Glutamatergic neuron (in vitro differentiated cells): Measurements from ENCODE around the gene PALLD. TPM values are rescaled to one million over a fixed set of nuclear protein-coding genes. Genes with fewer than 3 reads are reported as not detected.

Experiments
- DNase-seq: peaks from one replicate; pipeline ENCODE4 v3.0.0; 2022
- H3K27ac Mint-ChIP-seq: one replicate; pipeline ENCODE4 v1.8.0; 2020; ENCODE audit warnings: mild to moderate bottlenecking, mixed read lengths, inconsistent platforms; ENCODE audit not compliant: unreplicated experiment
- H3K27me3 Mint-ChIP-seq: one replicate; pipeline ENCODE4 v1.8.0; 2020; ENCODE audit warnings: mild to moderate bottlenecking, moderate library complexity, mixed read lengths, inconsistent platforms; ENCODE audit not compliant: unreplicated experiment
- H3K36me3 Mint-ChIP-seq: one replicate; pipeline ENCODE4 v1.8.0; 2020; ENCODE audit warnings: mild to moderate bottlenecking, mixed read lengths, inconsistent platforms; ENCODE audit not compliant: unreplicated experiment
- H3K4me1 Mint-ChIP-seq: one replicate; pipeline ENCODE4 v1.8.0; 2020; ENCODE audit warnings: mild to moderate bottlenecking, low read depth, mixed read lengths, inconsistent platforms; ENCODE audit not compliant: unreplicated experiment
- H3K4me3 Mint-ChIP-seq: one replicate; pipeline ENCODE4 v1.8.0; 2020; ENCODE audit warnings: mild to moderate bottlenecking, mixed read lengths, inconsistent platforms; ENCODE audit not compliant: unreplicated experiment
- H3K9me3 Mint-ChIP-seq: one replicate; pipeline ENCODE4 v1.8.0; 2020; ENCODE audit warnings: mild to moderate bottlenecking, moderate library complexity, mixed read lengths, inconsistent platforms; ENCODE audit not compliant: unreplicated experiment
- total RNA-seq: library from RNA; stranded (reverse); fragmentation: NEBNext Ultra II Directional; extraction: Animal tissue kit (Norgen Biotek cat#: 25700); gene quantifications from one replicate; pipeline ENCODE4 v1.2.1, GENCODE V29; 2021; ENCODE audit not compliant: unreplicated experiment
- TF ChIP-seq, protein P1 (sequence below): fragments of 200-600 bp; sonication (generic); IDR thresholded peaks from one replicate; pipeline ENCODE4 v1.5.0; 2021; ENCODE audit not compliant: partially characterized antibody, unreplicated experiment

Gene PALLD
- total RNA-seq, 1 donor from 2014 or later, result 37.5 TPM

DNA sequence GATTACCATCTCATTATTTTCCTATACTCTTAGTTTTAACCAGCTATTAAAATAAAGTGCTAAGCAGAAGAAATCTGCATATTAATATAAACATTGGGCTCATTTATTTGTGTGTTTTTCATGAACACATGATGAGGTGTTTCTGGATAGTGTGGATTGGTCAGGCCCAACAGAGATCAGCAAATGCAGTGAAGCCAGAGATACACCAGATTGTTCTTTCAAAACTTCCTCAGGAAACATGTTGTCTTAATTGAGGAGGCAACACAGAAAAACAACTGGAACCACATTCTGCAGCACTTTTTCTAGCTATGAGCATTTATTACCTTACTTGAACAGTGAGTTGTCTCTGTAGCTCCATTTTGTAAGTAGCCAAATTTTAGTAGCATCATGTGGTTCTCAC is 69.9 kb downstream of the PALLD start:
- H3K27ac Mint-ChIP-seq, result no peak overlapping the region
- DNase-seq, result no peak

DNA sequence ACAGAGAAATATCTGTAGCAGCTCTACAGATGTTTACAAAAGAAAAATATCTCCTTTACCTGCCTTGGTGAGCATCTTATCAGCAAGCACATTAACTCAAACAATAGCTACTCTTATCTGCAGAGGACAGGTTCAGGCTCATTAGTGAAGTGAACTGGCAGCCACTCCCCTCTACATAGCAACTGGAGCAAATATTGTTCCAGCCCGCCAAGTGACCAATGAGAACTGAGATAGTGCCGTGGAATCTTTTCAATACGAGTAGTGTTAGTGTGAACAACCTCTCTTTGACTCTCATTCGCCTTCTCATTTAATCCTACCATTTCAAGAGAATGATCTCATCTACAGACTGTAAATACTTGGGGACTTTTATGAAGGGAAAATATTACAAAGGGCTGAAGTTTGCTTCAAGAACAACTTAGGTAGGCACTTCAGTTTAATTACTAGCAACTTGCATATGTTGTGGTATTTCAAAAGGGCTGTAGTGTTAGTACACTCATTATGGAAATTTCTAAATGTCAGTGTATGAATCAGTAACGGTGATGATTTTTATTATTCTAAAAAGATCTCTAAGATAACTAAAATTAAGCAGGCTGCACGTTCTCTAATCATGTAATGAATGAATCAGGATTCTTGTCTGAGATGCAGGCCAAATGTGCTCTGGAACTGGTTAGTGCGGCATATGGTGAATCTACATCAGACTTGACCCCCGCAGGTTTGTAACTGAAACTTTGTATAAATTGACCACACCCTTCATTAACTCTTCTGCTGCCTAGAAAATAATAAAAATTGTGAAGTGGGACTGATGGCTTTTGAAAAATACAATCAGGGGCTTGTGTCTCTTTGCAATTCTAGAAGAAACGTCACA is 72.4 kb downstream of the PALLD start:
- Mint-ChIP-seq H3K9me3 (no peaks in the 10 kb centered on the region), H3K4me1 (peaks cover 12% of the 10 kb centered on the region), H3K27ac (no peak overlapping the region), H3K36me3 (no peaks in the 10 kb centered on the region), H3K4me3 (no peak overlapping the region), H3K27me3 (no peaks in the 10 kb centered on the region)
- DNase-seq, result no peak
- TF ChIP-seq, protein P1, sequence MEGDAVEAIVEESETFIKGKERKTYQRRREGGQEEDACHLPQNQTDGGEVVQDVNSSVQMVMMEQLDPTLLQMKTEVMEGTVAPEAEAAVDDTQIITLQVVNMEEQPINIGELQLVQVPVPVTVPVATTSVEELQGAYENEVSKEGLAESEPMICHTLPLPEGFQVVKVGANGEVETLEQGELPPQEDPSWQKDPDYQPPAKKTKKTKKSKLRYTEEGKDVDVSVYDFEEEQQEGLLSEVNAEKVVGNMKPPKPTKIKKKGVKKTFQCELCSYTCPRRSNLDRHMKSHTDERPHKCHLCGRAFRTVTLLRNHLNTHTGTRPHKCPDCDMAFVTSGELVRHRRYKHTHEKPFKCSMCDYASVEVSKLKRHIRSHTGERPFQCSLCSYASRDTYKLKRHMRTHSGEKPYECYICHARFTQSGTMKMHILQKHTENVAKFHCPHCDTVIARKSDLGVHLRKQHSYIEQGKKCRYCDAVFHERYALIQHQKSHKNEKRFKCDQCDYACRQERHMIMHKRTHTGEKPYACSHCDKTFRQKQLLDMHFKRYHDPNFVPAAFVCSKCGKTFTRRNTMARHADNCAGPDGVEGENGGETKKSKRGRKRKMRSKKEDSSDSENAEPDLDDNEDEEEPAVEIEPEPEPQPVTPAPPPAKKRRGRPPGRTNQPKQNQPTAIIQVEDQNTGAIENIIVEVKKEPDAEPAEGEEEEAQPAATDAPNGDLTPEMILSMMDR, result no peak

More for the DNA sequence above, 69.9 kb downstream of the PALLD start:
- Mint-ChIP-seq H3K27me3 (no peaks in the 10 kb centered on the region), H3K4me3 (no peak overlapping the region), H3K9me3 (no peaks in the 10 kb centered on the region), H3K36me3 (no peaks in the 10 kb centered on the region), H3K4me1 (peaks cover 12% of the 10 kb centered on the region)
- TF ChIP-seq, protein P1, result no peak

GRCh38 chr4:168569931-168570276 is 73.1 kb downstream of the PALLD start:
- no peaks in the 10 kb centered on the region for H3K27me3 Mint-ChIP-seq
- DNase-seq, result no peak
- TF ChIP-seq, protein P1, result no peak
- no peak overlapping the region for H3K4me3 Mint-ChIP-seq
- peaks cover 12% of the 10 kb centered on the region for H3K4me1 Mint-ChIP-seq
- H3K36me3 Mint-ChIP-seq, result no peaks in the 10 kb centered on the region
- no peak overlapping the region for H3K27ac Mint-ChIP-seq
- no peaks in the 10 kb centered on the region for H3K9me3 Mint-ChIP-seq

GRCh38 chr4:168570466-168570865 is 73.6 kb downstream of the PALLD start:
- TF ChIP-seq, protein P1, result no peak
- Mint-ChIP-seq H3K27ac (no peak overlapping the region), H3K4me1 (peaks cover 12% of the 10 kb centered on the region), H3K36me3 (no peaks in the 10 kb centered on the region), H3K9me3 (no peaks in the 10 kb centered on the region), H3K27me3 (no peaks in the 10 kb centered on the region), H3K4me3 (no peak overlapping the region)
- no peak for DNase-seq

DNA sequence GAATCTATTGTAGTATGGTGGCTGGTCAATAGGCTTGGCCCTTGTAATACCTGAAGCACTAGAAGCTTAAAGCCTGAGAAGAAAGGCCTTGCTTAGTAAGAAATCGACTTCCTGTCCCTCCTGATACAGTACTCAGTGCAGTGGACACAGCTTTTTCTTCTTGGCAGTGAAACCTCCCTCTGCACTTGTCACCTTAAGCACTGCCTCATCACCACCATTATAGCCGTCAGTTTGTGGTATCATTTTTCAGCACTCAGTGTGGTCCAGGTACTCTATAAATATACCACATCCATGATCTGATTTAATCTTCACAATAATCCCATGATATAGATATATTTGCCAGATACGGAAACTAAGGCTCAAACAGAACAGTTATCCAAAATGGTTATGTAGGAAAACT is 75.2 kb downstream of the PALLD start:
- DNase-seq, result no peak
- Mint-ChIP-seq H3K4me3 (no peak overlapping the region), H3K36me3 (no peaks in the 10 kb centered on the region), H3K27ac (no peak overlapping the region), H3K4me1 (peaks cover 12% of the 10 kb centered on the region), H3K27me3 (no peaks in the 10 kb centered on the region), H3K9me3 (no peaks in the 10 kb centered on the region)
- TF ChIP-seq, protein P1, result no peak
